Vein endothelial cell (primary cell): ENCODE data around the gene LZTFL1. TPM values are rescaled to one million over a fixed set of nuclear protein-coding genes. Genes with fewer than 3 reads are reported as not detected.

Source experiments
- total RNA-seq: library from RNA; depleted of rRNA; stranded (reverse); fragments of >200 nt; gene quantifications from 2 replicates; pipeline ENCODE4 v1.2.3, GENCODE V29; 2012

Gene LZTFL1
- total RNA-seq, result 10.8 and 14.7 TPM in 2 replicates

GRCh38 chr3:45841757-45842491 is at the start of gene LZTFL1:
Gene LZTFL1 (minus strand): TSS chr3:45842119. CDS start chr3:45841991, 128 bp downstream.

GRCh38 chr3:45885979-45886705 is 44.2 kb upstream of the LZTFL1 start, which contains the start of gene CCR9:
Gene CCR9 (plus strand): TSS chr3:45886543. CDS start chr3:45894934, 8,391 bp downstream.

GRCh38 chr3:45795882-45796765 is 45.8 kb downstream of the LZTFL1 start, which contains the start of gene SLC6A20:
Gene SLC6A20 (minus strand): TSS chr3:45796536. CDS start chr3:45796419, 117 bp downstream.

Other genes with a start within 250 kb of the LZTFL1 start
- 25.8 and 26.6 TPM in 2 replicates for gene LIMD1, start 247.4 kb downstream of the LZTFL1 start, total RNA-seq
- gene SACM1L, start 152.7 kb downstream of the LZTFL1 start, total RNA-seq, result 23.5 and 27.0 TPM in 2 replicates
- not detected in 2 replicates for gene SLC6A20, start 45.6 kb downstream of the LZTFL1 start, total RNA-seq
- not detected in 2 replicates for gene CCR9, start 44.4 kb upstream of the LZTFL1 start, total RNA-seq
- gene CXCR6, start 101.3 kb upstream of the LZTFL1 start, total RNA-seq, result not detected in 2 replicates
- gene FYCO1, start 153.7 kb upstream of the LZTFL1 start, total RNA-seq, result 20.9 and 22.5 TPM in 2 replicates
- gene XCR1, start 185.4 kb upstream of the LZTFL1 start, total RNA-seq, result not detected in 2 replicates